Smooth muscle cell (in vitro differentiated cells): Measurements from ENCODE around the gene CNTN4. TPM values are rescaled to one million over a fixed set of nuclear protein-coding genes. Genes with fewer than 3 reads are reported as not detected.

Experiments used
- DNase-seq: peaks from one replicate; lab custom pipeline; 2025; ENCODE audit not compliant: unreplicated experiment; lab: John Stamatoyannopoulos, UW
- H2AFZ ChIP-seq: fragments of 200-600 bp; sonication (generic); 2 replicates; pipeline ENCODE4 v1.6.0; 2016; ENCODE audit warnings: antibody characterized with exemption, low read depth, mild to moderate bottlenecking
- H3F3A ChIP-seq: fragments of 200-600 bp; sonication (generic); 2 replicates; pipeline ENCODE4 v1.6.0; 2017; ENCODE audit warnings: antibody characterized with exemption, low read depth
- H3K27ac ChIP-seq: fragments of 200-600 bp; sonication (generic); 2 replicates; pipeline ENCODE4 v1.5.1; 2016; ENCODE audit warnings: low read depth, mild to moderate bottlenecking
- H3K27me3 ChIP-seq: fragments of 200-600 bp; sonication (generic); 2 replicates; pipeline ENCODE4 v1.6.1; 2016; ENCODE audit warnings: low read depth, mild to moderate bottlenecking
- H3K36me3 ChIP-seq: fragments of 200-600 bp; sonication (generic); 2 replicates; pipeline ENCODE4 v1.5.1; 2016; ENCODE audit warnings: low read depth
- H3K4me1 ChIP-seq: fragments of 200-600 bp; sonication (generic); 2 replicates; pipeline ENCODE4 v1.5.1; 2016; ENCODE audit warnings: low read depth
- H3K4me2 ChIP-seq: fragments of 200-600 bp; sonication (generic); 2 replicates; pipeline ENCODE4 v1.6.0; 2016; ENCODE audit warnings: mild to moderate bottlenecking
- H3K4me3 ChIP-seq: fragments of 200-600 bp; sonication (generic); 2 replicates; pipeline ENCODE4 v1.5.1; 2016; ENCODE audit warnings: mild to moderate bottlenecking
- H3K79me2 ChIP-seq: fragments of 200-600 bp; sonication (generic); 2 replicates; pipeline ENCODE4 v1.6.0; 2016; ENCODE audit warnings: low read depth, mild to moderate bottlenecking
- H3K9ac ChIP-seq: fragments of 200-600 bp; sonication (generic); 2 replicates; pipeline ENCODE4 v1.6.0; 2016; ENCODE audit warnings: low read depth
- H3K9me3 ChIP-seq: fragments of 200-600 bp; sonication (generic); replicated peaks from 2 replicates; pipeline ENCODE4 v1.5.1; 2016; ENCODE audit warnings: low read depth
- H4K20me1 ChIP-seq: fragments of 200-600 bp; sonication (generic); 2 replicates; pipeline ENCODE4 v1.6.0; 2016; ENCODE audit warnings: low read depth
- WGBS: methylation state at CpG from one replicate; pipeline ENCODE4 v1.1.7; 2016; ENCODE audit warnings: low lambda C conversion rate; 5-methylcytosine and 5-hydroxymethylcytosine counted together
- polyA plus RNA-seq: library from polyadenylated mRNA; unstranded; fragments of >200 nt; fragmentation: Nextera tagmentation; extraction: Ambion mirVana; gene quantifications from 2 replicates; pipeline ENCODE4 v1.2.1, GENCODE V29; 2016
- total RNA-seq: library from RNA; depleted of rRNA; stranded (reverse); fragments of >200 nt; gene quantifications from 2 replicates; pipeline ENCODE4 v1.2.3, GENCODE V29; 2014
- TF ChIP-seq, protein P1 (sequence below): fragments of 200-600 bp; sonication (generic); IDR thresholded peaks from 2 replicates; pipeline ENCODE4 v1.5.1; 2017; ENCODE audit warnings: borderline replicate concordance, mild to moderate bottlenecking, antibody characterized with exemption; ENCODE audit not compliant: insufficient read depth, poor library complexity, severe bottlenecking

Gene CNTN4
- total and polyA plus RNA-seq, 2 experiments from 2014 or later: 12.1 to 15.8 TPM

- H3K79me2 ChIP-seq: no peaks in the 10 kb centered on the region
- DNase-seq: no peak
Observed at GRCh38 chr3:3087716-3088465, 989.2 kb downstream of the CNTN4 start.

GRCh38 chr3:3089017-3089416, 990.4 kb downstream of the CNTN4 start:
- no peaks in the 10 kb centered on the region for H3K27me3 ChIP-seq
- H3K27ac ChIP-seq: no peak overlapping the region
- H3K4me3 ChIP-seq: no peak overlapping the region
- H3K9me3 ChIP-seq: no peaks in the 10 kb centered on the region
- no peak overlapping the region for H2AFZ ChIP-seq
- no peak for DNase-seq
- H3K4me1 ChIP-seq: no peaks in the 10 kb centered on the region
- H4K20me1 ChIP-seq: no peaks in the 10 kb centered on the region
- H3K9ac ChIP-seq: no peak overlapping the region
- H3K4me2 ChIP-seq: no peak overlapping the region
- no peaks in the 10 kb centered on the region for H3K79me2 ChIP-seq
- no peaks in the 10 kb centered on the region for H3F3A ChIP-seq
- no peaks in the 10 kb centered on the region for H3K36me3 ChIP-seq
- 95% methylated on average over 4 of the region's 4 CpGs for WGBS
- TF ChIP-seq, protein P1, sequence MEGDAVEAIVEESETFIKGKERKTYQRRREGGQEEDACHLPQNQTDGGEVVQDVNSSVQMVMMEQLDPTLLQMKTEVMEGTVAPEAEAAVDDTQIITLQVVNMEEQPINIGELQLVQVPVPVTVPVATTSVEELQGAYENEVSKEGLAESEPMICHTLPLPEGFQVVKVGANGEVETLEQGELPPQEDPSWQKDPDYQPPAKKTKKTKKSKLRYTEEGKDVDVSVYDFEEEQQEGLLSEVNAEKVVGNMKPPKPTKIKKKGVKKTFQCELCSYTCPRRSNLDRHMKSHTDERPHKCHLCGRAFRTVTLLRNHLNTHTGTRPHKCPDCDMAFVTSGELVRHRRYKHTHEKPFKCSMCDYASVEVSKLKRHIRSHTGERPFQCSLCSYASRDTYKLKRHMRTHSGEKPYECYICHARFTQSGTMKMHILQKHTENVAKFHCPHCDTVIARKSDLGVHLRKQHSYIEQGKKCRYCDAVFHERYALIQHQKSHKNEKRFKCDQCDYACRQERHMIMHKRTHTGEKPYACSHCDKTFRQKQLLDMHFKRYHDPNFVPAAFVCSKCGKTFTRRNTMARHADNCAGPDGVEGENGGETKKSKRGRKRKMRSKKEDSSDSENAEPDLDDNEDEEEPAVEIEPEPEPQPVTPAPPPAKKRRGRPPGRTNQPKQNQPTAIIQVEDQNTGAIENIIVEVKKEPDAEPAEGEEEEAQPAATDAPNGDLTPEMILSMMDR: no peak

More at GRCh38 chr3:3087716-3088465, 989.2 kb downstream of the CNTN4 start:
- Histone ChIP-seq H3F3A (no peaks in the 10 kb centered on the region), H3K9me3 (no peaks in the 10 kb centered on the region), H3K4me1 (no peaks in the 10 kb centered on the region), H3K36me3 (no peaks in the 10 kb centered on the region), H3K4me3 (no peak overlapping the region), H3K27me3 (no peaks in the 10 kb centered on the region), H2AFZ (no peak overlapping the region), H3K9ac (no peak overlapping the region), H3K4me2 (no peak overlapping the region), H4K20me1 (no peaks in the 10 kb centered on the region), H3K27ac (no peak overlapping the region)
- WGBS: 82% methylated on average over 7 of the region's 7 CpGs
- TF ChIP-seq, protein P1: no peak

DNA sequence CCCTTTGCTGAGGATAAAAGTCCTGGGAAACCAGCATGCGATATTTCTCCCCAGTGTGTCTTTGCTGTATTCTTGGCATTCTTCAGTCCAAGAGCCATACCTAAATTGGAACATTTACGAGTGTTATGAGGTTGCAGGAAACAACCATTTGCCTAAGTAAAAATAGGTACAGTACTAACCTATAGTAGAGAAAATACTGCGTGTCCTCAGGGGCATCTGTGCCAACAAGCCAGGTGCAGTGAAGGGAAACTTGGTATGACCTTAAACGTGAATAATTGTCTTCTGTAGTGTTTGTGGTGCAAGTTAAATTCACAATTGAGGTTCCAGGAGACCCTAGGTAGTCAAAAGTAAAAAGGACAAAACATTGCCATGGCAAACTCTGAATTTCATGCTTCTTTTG, 999.3 kb downstream of the CNTN4 start:
- Histone ChIP-seq H3K9ac (no peak overlapping the region), H3K4me2 (no peak overlapping the region), H3K27ac (no peak overlapping the region), H3K79me2 (no peaks in the 10 kb centered on the region), H3K36me3 (no peaks in the 10 kb centered on the region), H3K9me3 (no peaks in the 10 kb centered on the region), H4K20me1 (no peaks in the 10 kb centered on the region), H3K4me1 (no peaks in the 10 kb centered on the region), H3K4me3 (no peak overlapping the region), H2AFZ (no peak overlapping the region), H3K27me3 (no peaks in the 10 kb centered on the region), H3F3A (no peaks in the 10 kb centered on the region)
- DNase-seq: no peak
- TF ChIP-seq, protein P1: no peak
- 85% methylated on average over 4 of the region's 4 CpGs for WGBS
